HG02623 (cell line): ENCODE results near the gene CSAG3.
"Not testable (repeated sequence)": the region's sequence is repeated elsewhere in the genome, so short reads cannot be mapped to it uniquely, and the experiment has no call there.

ENCODE experiments used
- ATAC-seq: cut with Tn5 transposase; IDR thresholded peaks from one replicate; pipeline ENCODE4 v1.9.1; 2021; ENCODE audit warnings: moderate library complexity; ENCODE audit not compliant: unreplicated experiment

CSAG3 gene

GRCh38 chrX:152758918-152759317 lies at the start of gene CSAG3:
Gene CSAG3 (plus strand): TSS chrX:152759218.
- ATAC-seq, result not testable (repeated sequence)

- not testable (repeated sequence) for ATAC-seq
These were observed 45.8 kb upstream of the CSAG3 start for GRCh38 chrX:152713195-152713594.

- ATAC-seq, result not testable (repeated sequence)
These were observed 44.9 kb upstream of the CSAG3 start, which contains the start of gene MAGEA2B for GRCh38 chrX:152713815-152714787. Gene MAGEA2B (plus strand): TSS chrX:152714628. CDS start chrX:152717107, 2,479 bp downstream.

- no peak for ATAC-seq
These were observed 33.6 kb upstream of the CSAG3 start for GRCh38 chrX:152725409-152725808.

GRCh38 chrX:152733261-152733975 lies 25.6 kb upstream of the CSAG3 start, which contains the start of the genes CSAG1 and MAGEA12:
Gene CSAG1 (minus strand): TSS chrX:152733721. CDS start chrX:152732460, 1,261 bp downstream.
Gene MAGEA12 (plus strand): TSS chrX:152733757. CDS start chrX:152736162, 2,405 bp downstream.
- no peak for ATAC-seq

GRCh38 chrX:152734143-152734858 lies 24.7 kb upstream of the CSAG3 start:
- ATAC-seq, result not testable (repeated sequence)

GRCh38 chrX:152735101-152735500 lies 23.9 kb upstream of the CSAG3 start:
- ATAC-seq, result no peak

GRCh38 chrX:152735860-152736511 lies 23.0 kb upstream of the CSAG3 start:
- ATAC-seq, result no peak

GRCh38 chrX:152736528-152736927 lies 22.5 kb upstream of the CSAG3 start:
- ATAC-seq, result not testable (repeated sequence)

- ATAC-seq, result no peak
These were observed 20.5 kb upstream of the CSAG3 start for GRCh38 chrX:152738560-152738959.

GRCh38 chrX:152753686-152754650 lies 5.0 kb upstream of the CSAG3 start, which contains the start of gene MAGEA2:
Gene MAGEA2 (minus strand): TSS chrX:152753842. CDS start chrX:152751363, 2,479 bp downstream.
- ATAC-seq, result not testable (repeated sequence)

GRCh38 chrX:152754871-152755270 lies 4.1 kb upstream of the CSAG3 start:
- ATAC-seq, result not testable (repeated sequence)

GRCh38 chrX:152759544-152759943 lies 526 bp downstream of the CSAG3 start:
- ATAC-seq, result not testable (repeated sequence)

GRCh38 chrX:152761582-152761981 lies 2.6 kb downstream of the CSAG3 start:
- ATAC-seq, result not testable (repeated sequence)

GRCh38 chrX:152766562-152766961 lies 7.5 kb downstream of the CSAG3 start:
- not testable (repeated sequence) for ATAC-seq

GRCh38 chrX:152769549-152770289 lies 10.7 kb downstream of the CSAG3 start, which contains the start of gene MAGEA6:
Gene MAGEA6 (minus strand): TSS chrX:152769689. CDS start chrX:152767650, 2,039 bp downstream.
- not testable (repeated sequence) for ATAC-seq

- ATAC-seq, result peak; percentile 70
These were observed 28.0 kb downstream of the CSAG3 start for GRCh38 chrX:152787062-152787461.

GRCh38 chrX:152798945-152799344 lies 39.9 kb downstream of the CSAG3 start:
- ATAC-seq, result no peak
